Astrocyte of the spinal cord (primary cell): ENCODE results near the gene GIT1.

Source experiments
- DNase-seq: peaks from one replicate; pipeline ENCODE4 v3.0.0; 2011; ENCODE audit warnings: low read depth, low spot score
- H3K4me3 ChIP-seq: 2 replicates; pipeline ENCODE4 v1.5.1; 2011; ENCODE audit warnings: low read depth, mild to moderate bottlenecking, low read length, moderate library complexity
- in situ Hi-C: cut with HindIII; loops from 2 replicates; pipeline ENCODE4 v1.10.0; 2017; ENCODE audit warnings: low sequenced_read_pairs
- TF ChIP-seq, protein P1 (sequence below): IDR thresholded peaks from 2 replicates; pipeline ENCODE4 v1.5.1; 2012; ENCODE audit warnings: low read depth, mild to moderate bottlenecking, low read length, inconsistent platforms

Gene GIT1

DNA sequence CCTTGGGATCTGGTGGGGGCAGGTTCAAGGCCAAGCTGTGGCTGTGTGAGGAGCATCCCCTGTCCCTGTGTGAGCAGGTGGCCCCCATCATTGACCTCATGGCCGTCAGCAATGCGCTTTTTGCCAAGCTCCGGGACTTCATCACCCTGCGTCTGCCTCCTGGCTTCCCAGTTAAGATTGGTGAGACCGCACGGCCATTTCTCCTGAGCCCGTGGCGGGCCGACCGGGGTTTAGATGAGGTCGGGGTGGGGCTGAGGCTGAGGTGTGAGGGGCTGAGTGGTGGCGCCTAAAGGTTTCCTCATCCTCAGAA lies 22.6 kb upstream of the GIT1 start:
- TF ChIP-seq, protein P1, sequence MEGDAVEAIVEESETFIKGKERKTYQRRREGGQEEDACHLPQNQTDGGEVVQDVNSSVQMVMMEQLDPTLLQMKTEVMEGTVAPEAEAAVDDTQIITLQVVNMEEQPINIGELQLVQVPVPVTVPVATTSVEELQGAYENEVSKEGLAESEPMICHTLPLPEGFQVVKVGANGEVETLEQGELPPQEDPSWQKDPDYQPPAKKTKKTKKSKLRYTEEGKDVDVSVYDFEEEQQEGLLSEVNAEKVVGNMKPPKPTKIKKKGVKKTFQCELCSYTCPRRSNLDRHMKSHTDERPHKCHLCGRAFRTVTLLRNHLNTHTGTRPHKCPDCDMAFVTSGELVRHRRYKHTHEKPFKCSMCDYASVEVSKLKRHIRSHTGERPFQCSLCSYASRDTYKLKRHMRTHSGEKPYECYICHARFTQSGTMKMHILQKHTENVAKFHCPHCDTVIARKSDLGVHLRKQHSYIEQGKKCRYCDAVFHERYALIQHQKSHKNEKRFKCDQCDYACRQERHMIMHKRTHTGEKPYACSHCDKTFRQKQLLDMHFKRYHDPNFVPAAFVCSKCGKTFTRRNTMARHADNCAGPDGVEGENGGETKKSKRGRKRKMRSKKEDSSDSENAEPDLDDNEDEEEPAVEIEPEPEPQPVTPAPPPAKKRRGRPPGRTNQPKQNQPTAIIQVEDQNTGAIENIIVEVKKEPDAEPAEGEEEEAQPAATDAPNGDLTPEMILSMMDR: no peak
- in situ Hi-C loops: no loop called here
- H3K4me3 ChIP-seq: no peak overlapping the region
- no peak for DNase-seq

DNA sequence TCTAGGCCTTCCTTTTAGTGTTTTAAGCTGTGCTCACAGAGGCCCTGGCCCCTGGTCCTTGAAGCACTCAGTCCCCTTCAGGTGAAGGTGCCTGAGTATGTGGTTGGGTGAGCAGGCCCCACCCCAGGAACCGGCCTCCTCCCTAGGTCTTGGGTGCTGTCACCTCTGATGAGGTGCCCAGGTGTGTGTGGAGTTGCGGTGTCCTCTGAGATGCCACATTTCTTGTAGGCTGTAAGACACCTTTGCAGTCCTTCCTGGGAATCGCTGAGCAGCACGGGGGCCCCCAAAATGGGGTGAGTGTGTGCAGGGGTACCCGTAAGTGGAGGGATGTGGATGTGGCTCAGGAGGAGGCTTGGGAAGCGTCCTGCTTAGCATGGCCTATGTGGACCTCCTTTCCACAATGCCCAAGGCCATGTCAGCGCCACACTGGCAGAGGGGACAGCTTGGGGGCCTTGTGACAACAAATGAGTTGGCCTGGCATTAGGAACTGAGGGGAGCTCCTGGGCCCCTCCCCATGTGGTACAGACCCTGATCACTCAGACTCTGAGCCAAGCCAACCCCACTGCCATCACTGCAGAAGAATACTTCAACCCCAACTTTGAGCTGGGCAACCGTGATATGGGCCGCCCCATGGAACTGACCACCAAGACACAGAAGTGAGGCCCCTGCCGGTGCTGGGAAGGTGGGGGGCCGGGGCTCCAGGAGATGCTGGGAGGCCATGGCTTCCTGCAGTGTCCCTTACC lies 22.1 kb upstream of the GIT1 start:
- TF ChIP-seq, protein P1: no peak
- in situ Hi-C loops: no loop called here
- no peak for DNase-seq
- no peak overlapping the region for H3K4me3 ChIP-seq

DNA sequence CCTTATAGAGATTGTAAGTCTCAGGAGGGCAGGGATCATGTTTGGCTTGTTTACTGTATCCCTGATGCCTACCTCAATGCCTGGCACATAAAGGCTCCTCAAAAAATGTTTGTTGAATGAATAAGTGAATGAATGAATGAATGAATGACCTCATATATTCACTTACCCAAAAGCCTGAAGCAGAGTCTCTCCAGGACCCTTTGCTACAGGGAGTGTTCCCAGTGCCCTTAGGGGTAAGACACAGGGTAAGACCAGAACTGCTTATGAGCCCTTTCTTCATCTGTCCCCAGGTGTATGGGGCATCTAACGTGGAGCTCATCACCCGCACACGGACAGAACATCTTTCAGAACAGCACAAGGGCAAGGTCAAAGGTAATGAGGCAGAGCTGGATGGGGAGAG lies 20.9 kb upstream of the GIT1 start:
- no peak overlapping the region for H3K4me3 ChIP-seq
- TF ChIP-seq, protein P1: no peak
- DNase-seq: no peak
- in situ Hi-C loops: no loop called here

DNA sequence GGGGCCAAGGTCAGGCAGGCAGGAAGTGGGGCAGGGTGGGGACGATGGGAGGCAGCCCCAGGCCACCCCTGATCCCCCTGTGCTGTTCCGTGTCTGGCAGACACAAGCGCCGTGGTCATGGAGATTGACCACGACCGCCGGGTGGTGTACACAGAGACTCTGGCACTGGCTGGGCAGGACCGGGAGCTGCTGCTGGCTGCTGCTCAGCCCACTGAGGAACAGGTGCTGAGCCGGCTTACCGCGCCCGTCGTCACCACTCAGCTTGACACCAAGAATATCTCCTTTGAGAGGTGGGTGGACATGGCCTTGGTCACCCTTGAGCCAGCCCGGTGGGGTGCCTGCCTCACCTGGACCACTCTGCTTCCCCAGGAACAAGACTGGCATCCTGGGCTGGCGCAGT lies 19.5 kb upstream of the GIT1 start:
- TF ChIP-seq, protein P1: no peak
- no peak overlapping the region for H3K4me3 ChIP-seq
- in situ Hi-C loops: no loop called here
- DNase-seq: no peak

DNA sequence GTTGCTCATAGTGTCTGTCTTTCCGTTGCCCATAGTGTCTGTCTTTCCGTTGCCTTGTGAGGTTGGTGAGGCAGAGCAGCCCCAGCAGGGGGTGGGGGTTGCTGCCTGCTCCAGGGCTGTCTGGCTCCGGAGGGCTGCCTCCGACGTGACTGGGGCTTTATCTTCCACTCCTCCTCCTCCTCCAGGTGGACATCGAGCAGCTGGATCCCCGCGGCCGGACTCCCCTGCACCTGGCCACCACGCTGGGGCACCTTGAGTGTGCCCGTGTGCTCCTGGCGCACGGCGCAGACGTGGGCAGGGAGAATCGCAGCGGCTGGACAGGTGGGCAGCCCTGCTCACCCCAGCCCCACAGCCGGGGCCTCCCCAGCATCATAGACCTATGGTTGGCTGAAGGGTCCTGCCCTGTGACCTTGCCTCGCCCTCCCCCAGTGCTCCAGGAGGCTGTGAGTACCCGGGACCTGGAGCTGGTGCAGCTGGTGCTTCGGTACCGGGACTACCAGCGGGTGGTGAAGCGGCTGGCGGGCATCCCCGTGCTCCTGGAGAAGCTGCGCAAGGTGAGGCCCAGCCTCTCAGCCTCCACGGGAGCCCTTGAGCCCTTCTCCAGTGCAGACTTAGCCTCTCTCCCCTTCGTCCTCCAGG lies 18.2 kb upstream of the GIT1 start:
- TF ChIP-seq, protein P1: no peak
- DNase-seq: no peak
- no peak overlapping the region for H3K4me3 ChIP-seq
- in situ Hi-C loops: no loop called here

DNA sequence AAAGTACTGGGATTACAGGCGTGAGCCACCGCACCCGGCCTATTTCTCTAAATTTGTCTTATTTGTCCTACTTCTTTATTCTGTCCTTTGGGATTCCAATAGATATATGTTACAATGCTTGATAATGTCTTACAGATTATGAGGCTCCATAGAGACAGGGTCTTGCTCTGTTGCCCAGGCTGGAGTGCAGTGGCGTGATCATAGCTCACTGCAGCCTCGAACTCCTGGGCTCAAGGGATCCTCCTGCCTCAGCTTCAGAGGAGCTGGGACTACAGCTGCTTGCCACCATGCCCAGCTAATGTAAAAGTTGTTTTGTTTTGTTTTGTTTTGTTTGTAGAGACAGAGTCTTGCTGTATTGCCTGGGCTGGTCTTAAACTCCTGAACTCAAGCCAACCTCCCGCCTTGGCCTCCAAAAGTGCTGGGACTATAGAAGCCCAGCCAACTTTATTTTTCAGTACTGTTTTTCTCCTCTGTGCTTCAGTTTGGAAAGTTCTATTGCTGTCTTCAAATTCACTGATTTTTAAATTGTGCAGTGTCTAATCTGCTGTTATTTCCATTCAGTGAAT lies 13.7 kb upstream of the GIT1 start:
- in situ Hi-C loops: no loop called here
- DNase-seq: no peak
- no peak overlapping the region for H3K4me3 ChIP-seq
- TF ChIP-seq, protein P1: no peak
